GM19324 (cell line): Measurements from ENCODE around the gene TM9SF1.

Experiments
- ATAC-seq: cut with Tn5 transposase; IDR thresholded peaks from one replicate; pipeline ENCODE4 v1.9.1; 2021; ENCODE audit warnings: mild to moderate bottlenecking, moderate library complexity; ENCODE audit not compliant: unreplicated experiment, low FRiP score

TM9SF1 gene

GRCh38 chr14:24159777-24160498 is 35.3 kb downstream of the TM9SF1 start:
- ATAC-seq: no peak

DNA sequence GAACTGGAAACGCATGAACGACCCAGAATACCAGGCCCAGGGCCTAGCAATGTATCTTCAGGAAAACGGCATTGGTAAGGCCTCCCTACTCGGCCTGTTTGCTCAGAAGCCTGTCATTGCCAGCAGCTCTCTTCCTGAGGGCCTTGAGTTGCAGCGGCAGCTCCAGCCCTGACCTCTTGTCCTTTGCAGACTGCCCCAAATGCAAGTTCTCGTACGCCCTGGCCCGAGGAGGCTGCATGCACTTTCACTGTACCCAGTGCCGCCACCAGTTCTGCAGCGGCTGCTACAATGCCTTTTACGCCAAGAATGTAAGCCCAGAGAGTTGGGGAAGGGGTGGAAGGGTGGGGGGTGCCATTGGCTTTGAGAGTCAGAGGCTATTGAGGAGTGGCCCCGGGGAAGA is 37.9 kb downstream of the TM9SF1 start:
- ATAC-seq: no peak

DNA sequence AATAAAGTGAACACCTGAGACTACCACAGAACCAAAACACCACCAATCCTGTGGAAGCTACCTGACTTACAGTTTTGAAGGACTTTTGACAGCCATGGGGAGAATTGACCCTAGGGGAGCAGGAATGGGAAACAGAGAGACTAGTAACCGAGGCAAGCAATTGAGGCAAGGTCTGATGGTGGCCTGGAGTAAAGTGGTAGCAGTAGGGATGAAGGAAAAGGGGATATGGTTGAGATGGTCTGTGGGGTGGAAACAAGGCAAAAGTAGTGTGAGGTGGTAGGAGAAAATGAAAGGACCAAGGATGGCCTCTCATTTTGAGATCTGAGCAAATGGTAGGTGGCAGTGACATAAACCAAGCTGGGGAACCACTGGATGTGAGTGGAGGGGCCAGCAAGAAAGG is 38.4 kb downstream of the TM9SF1 start:
- ATAC-seq: no peak

GRCh38 chr14:24155100-24155499 is 40.1 kb downstream of the TM9SF1 start:
- no peak for ATAC-seq

DNA sequence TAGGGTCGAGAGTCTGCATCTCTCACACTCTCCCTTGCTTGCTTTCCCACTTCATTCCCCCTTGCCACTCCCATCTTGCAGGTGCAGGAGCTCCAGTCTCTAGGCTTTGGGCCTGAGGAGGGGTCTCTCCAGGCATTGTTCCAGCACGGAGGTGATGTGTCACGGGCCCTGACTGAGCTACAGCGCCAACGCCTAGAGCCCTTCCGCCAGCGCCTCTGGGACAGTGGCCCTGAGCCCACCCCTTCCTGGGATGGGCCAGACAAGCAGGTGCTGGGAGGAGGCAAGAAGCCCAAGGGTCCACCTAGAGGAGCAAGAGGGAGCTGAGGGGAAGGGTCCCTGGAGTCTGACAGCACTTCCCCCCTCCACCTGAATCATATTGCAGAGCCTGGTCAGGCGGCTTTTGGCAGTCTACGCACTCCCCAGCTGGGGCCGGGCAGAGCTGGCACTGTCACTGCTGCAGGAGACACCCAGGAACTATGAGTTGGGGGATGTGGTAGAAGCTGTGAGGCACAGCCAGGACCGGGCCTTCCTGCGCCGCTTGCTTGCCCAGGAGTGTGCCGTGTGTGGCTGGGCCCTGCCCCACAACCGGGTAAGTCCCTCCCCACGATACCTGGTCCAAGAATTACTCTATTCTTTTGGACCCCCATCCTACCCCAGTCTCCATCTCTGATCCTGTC is 43.7 kb downstream of the TM9SF1 start:
- no peak for ATAC-seq

- ATAC-seq: no peak
Measured at GRCh38 chr14:24150993-24151392, 44.2 kb downstream of the TM9SF1 start.

DNA sequence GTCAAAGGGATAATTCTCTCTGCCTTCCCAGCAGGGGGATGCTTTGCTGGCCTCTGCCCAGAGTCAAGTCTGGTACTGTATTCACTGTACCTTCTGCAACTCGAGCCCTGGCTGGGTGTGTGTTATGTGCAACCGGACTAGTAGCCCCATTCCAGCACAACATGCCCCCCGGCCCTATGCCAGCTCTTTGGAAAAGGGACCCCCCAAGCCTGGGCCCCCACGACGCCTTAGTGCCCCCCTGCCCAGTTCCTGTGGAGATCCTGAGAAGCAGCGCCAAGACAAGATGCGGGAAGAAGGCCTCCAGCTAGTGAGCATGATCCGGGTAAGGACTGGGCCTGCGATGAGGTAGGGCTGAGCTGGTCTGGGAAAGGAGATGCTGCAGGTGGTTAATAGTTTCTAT is 44.7 kb downstream of the TM9SF1 start:
- ATAC-seq: no peak

GRCh38 chr14:24150061-24150460 is 45.2 kb downstream of the TM9SF1 start:
- no peak for ATAC-seq

DNA sequence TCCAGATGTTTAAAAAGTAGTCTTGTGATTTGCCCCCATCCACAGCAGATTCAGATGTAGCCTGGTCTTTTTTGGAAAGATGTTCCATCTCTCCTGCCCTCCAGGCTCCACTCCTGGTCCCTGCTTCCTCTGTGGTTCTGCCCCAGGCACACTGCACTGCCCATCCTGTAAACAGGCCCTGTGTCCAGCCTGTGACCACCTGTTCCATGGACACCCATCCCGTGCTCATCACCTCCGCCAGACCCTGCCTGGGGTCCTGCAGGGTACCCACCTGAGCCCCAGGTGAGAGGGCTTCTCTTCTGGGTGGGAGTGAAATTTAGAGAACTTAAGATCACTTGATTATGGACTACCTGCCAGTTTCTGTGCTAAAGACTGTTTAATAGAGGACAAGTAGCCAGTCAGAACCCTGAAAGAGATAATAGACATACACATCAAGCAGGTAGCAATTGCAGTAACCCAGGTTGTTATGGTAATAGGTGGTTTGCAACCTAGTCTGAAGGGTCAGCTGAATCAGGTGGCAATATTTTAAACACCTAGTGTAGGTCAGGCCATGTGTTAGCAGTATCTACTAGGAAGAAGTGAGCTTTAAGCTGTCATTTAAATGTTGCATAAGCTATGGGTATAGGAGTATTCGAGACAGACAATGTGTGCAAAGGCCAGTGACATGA is 45.8 kb downstream of the TM9SF1 start:
- ATAC-seq: no peak

GRCh38 chr14:24147761-24148428 is 47.3 kb downstream of the TM9SF1 start:
- peak; percentile 0 for ATAC-seq

DNA sequence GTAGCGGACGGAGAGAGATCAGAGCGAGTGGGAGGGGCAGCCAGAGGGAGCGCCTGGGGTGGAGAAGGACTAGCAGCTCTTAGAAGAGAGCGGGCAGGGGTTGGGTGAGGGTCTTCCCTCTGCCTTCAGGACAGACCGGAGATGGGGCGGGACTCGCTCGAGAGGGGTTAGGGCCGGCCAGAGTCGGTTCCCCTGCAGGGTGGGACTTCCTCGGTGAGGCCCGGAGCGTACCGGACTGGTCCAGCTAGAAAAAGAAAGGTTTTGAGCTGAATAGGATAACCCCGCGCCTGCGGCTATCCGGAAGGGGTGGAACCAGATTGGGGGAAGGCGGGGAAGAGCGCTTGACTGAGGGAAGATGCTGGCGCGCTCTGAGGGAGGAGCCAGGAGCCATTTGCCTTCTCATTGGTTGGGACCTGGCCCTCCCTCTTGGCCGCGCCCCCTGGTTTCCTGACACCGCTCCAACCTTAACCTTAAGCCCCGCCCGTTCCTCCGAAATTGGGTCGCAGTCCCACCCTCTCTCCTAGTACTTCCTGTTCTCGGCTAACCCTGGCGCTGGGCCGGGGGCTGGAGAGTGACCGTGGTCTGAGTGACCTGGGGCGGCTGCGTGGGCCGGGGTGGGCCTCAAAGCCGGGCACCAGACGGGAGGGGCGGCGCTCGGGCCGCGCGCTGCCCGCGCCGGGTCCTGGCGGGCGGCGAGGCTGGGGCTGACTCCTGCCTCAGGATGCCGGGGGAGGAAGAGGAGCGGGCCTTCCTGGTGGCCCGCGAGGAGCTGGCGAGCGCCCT is 48.1 kb downstream of the TM9SF1 start, which contains the start of gene RNF31:
TSS of gene RNF31 (plus strand) at position 521 of the 783 bp plus-strand sequence. CDS start at position 722, 201 bp downstream.
- peak; percentile 85 for ATAC-seq

DNA sequence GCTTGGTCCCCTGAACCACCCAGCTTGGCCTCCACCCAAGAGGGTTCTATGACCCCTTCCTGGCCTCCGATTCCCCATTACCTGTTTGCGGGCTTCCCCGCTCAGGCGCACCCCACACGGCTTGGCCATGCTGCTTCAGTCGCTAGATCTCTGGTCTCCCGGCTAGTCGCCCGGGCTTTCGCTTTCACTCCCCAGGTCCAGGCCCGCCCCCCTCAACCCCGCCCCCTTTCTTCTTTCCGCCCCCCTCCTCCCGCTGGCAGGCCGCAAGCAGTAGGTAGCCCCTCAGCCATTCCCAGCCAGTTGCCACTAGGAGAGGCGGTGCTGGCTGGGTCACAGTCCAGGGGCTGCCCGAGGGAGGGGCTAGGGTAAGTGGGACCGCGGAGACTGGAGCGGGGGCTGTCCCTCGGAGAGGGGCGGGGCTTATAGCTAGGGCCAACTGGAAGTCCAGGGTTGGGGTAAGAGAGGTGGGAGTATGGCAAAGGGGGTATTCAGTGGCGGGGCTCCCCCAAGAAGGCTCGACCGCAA is 48.7 kb downstream of the TM9SF1 start, which contains the start of gene PSME2:
TSS of gene PSME2 (minus strand) at position 158 of the 525 bp plus-strand sequence. CDS start at position 129, 29 bp downstream.
- peak; percentile 71 for ATAC-seq

DNA sequence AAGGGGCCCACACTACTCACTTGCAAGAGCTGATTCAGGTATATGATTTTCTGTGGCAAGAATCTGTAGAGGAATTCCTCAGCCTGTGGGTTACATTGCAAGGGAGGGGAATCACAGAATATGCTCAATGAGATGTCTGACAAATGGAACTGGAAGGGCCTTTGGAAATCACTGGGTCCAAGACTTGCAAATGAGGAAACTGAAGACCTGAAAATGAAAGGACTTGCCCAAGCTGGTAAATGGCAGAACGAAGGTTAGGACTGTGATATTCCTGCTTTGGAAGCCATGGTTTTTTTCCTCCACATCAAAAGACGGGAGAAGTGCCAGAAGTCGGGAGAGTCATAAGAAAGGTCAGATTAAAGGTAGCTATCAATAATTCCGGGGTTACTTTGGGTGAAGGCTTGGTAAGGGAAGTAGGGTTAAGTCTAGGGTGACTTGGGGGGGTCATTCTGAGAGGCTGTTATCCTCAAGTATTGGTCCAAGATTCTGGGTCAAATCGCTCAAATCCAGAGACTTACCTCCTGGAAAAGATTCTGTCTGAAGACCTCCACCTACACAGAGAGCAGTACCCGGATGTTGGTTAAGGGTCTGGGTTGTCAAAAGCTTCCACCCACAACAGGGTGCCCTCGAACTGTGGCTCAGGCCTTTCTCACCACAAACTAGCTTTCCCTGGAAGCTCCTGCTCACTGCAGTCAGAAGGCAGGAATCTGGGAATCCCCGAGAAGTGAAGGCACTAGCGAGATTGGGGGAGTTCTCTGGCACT is 49.4 kb downstream of the TM9SF1 start:
- ATAC-seq: no peak

DNA sequence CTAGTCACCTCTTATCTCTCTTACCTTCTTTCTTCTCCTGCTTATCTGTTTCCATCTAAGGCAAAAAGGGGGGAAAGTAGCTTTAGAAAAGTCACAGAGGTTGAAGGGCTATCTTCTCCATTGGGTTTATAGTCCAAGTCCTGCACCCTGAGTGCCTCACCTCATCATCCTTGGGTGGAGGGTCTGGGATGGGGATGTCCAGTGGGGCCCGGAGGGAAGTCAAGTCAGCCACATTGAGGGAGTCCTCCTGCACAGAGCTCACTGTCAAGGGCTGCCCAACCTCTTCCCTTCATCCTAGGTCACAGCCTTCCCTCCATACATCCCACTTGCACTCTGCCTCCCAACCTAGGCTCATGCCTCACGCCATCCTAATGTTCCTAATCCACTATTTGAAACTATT is 50.0 kb downstream of the TM9SF1 start:
- ATAC-seq: no peak

GRCh38 chr14:24144451-24144850 is 50.8 kb downstream of the TM9SF1 start:
- ATAC-seq: no peak

GRCh38 chr14:24143511-24143910 is 51.7 kb downstream of the TM9SF1 start:
- no peak for ATAC-seq

GRCh38 chr14:24141097-24141880 is 54.0 kb downstream of the TM9SF1 start, which contains the start of gene EMC9:
Gene EMC9 (minus strand): TSS chr14:24141591. CDS start chr14:24141304, 287 bp downstream.
- peak; percentile 89 for ATAC-seq

GRCh38 chr14:24139272-24139934 is 55.8 kb downstream of the TM9SF1 start:
- ATAC-seq: no peak
